Vagina (tissue), 2 donors: ENCODE data around the gene RPL37. TPM values are rescaled to one million over a fixed set of nuclear protein-coding genes. Genes with fewer than 3 reads are reported as not detected.
"Not testable (repeated sequence)": the region's sequence is repeated elsewhere in the genome, so short reads cannot be mapped to it uniquely, and the experiment has no call there.

ENCODE experiments used
- DNase-seq, 2 donors: peaks; one replicate each; pipeline ENCODE4 v3.0.0-alpha.2; 2017; ENCODE audit errors: extremely low spot score in 2 of 2
- H3K27ac ChIP-seq: fragments of 200-600 bp; sonication (generic); one replicate; pipeline ENCODE4 v1.5.1; 2019
- H3K27me3 ChIP-seq: fragments of 200-600 bp; sonication (generic); one replicate; pipeline ENCODE4 v1.5.1; 2019
- H3K36me3 ChIP-seq, 2 donors: fragments of 200-600 bp; sonication (generic); one replicate each; pipeline ENCODE4 v1.5.1; 2017 to 2019
- H3K4me1 ChIP-seq: fragments of 200-600 bp; sonication (generic); one replicate; pipeline ENCODE4 v1.5.1; 2019
- H3K4me3 ChIP-seq, 2 donors: fragments of 200-600 bp; sonication (generic); 1 replicate in 1 of 2; 2 replicates in 1 of 2; pipeline ENCODE4 v1.5.1; 2016 to 2019
- H3K9me3 ChIP-seq: fragments of 200-600 bp; sonication (generic); one replicate; pipeline ENCODE4 v1.5.1; 2019
- POLR2A ChIP-seq, 2 donors: fragments of 450-650 bp; IDR thresholded peaks; one replicate each; pipeline ENCODE4 v1.6.1; 2017; ENCODE audit warnings: antibody characterized with exemption in 2 of 2, mild to moderate bottlenecking in 2 of 2, moderate library complexity in 2 of 2
- POLR2AphosphoS5 ChIP-seq, 2 donors: sonication (generic); formaldehyde crosslinking; IDR thresholded peaks; one replicate each; pipeline ENCODE4 v1.9.0; 2017; ENCODE audit warnings: antibody characterized with exemption in 2 of 2, mild to moderate bottlenecking in 2 of 2, low read depth in 1 of 2; ENCODE audit not compliant: insufficient read depth in 1 of 2
- intact Hi-C: fragments of 100-400 bp; cut with DNase I; formaldehyde crosslinking; loops from one replicate; pipeline ENCODE4 v1.15.1; 2023
- total RNA-seq: library from RNA; depleted of rRNA; stranded (reverse); fragments of >200 nt; gene quantifications from one replicate; pipeline ENCODE4 v1.2.3, GENCODE V29; 2016
- TF ChIP-seq, protein P1 (sequence below), 3 experiments: fragments of 450-650 bp in 2 of 3; fragments of 200-600 bp in 1 of 3; sonication (generic) in 1 of 3; IDR thresholded peaks; one replicate each; pipeline ENCODE4 v1.5.1; 2017 to 2019; ENCODE audit warnings: antibody characterized with exemption in 3 of 3, mild to moderate bottlenecking in 2 of 3, moderate library complexity in 2 of 3

RPL37 gene
- total RNA-seq, 1 donor from 2014 or later = 489 TPM

GRCh38 chr5:40875958-40876357 lies 40.9 kb upstream of the RPL37 start:
- Histone ChIP-seq H3K4me1 (no peaks in the 10 kb centered on the region), H3K27me3 (no peaks in the 10 kb centered on the region), H3K4me3 (no peak overlapping the region), H3K36me3 (no peaks in the 10 kb centered on the region), H3K9me3 (no peaks in the 10 kb centered on the region), H3K27ac (no peak overlapping the region)
- TF ChIP-seq POLR2A (IDR thresholded peaks at IDR 0.05) (no peak), POLR2AphosphoS5 (IDR thresholded peaks at IDR 0.05; ENCODE audit: insufficient read depth in 1 of 2, low read depth in 1 of 2) (no peak)
- TF ChIP-seq, protein P1, sequence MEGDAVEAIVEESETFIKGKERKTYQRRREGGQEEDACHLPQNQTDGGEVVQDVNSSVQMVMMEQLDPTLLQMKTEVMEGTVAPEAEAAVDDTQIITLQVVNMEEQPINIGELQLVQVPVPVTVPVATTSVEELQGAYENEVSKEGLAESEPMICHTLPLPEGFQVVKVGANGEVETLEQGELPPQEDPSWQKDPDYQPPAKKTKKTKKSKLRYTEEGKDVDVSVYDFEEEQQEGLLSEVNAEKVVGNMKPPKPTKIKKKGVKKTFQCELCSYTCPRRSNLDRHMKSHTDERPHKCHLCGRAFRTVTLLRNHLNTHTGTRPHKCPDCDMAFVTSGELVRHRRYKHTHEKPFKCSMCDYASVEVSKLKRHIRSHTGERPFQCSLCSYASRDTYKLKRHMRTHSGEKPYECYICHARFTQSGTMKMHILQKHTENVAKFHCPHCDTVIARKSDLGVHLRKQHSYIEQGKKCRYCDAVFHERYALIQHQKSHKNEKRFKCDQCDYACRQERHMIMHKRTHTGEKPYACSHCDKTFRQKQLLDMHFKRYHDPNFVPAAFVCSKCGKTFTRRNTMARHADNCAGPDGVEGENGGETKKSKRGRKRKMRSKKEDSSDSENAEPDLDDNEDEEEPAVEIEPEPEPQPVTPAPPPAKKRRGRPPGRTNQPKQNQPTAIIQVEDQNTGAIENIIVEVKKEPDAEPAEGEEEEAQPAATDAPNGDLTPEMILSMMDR (IDR thresholded peaks at IDR 0.05) = no peak
- intact Hi-C loops = loop anchor here (10.0 kb wide), 1 partner anchor 1291 kb away; no protein-coding TSS in a partner anchor
- no peak for DNase-seq

DNA sequence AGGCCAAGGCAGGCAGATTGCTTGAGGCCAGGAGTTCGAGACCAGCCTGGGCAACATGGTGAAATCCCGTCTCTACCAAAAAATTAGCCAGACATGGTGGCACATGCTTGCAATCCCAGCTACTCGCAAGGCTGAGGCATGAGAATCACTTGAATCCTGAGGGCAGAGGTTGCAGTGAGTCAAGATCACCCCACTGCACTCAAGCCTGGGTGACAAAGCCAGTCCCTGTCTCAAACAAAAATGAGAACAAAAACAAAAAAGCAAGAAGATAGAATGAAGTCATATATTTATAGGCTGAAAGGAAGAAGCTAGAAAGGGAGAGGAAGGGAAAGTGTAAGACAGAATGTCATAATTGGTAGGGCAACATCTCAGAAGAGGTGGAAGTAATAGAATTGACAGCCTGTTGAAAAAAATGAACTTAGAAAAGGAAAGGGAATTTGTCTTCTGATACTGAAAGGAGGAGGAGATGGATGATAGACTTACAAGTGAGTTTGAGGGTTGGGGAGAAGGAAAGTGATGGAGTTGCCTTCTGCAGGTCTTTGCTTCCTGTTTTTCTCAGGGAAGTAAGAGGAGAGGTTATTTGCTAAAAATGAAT lies 38.4 kb upstream of the RPL37 start:
- intact Hi-C loops = loop anchor here (10.0 kb wide), 1 partner anchor 1289 kb away; no protein-coding TSS in a partner anchor
- peak in 1 of 2 donors; percentile 34 for DNase-seq
- no peaks in the 10 kb centered on the region for H3K9me3 ChIP-seq
- no peaks in the 10 kb centered on the region for H3K27me3 ChIP-seq
- no peaks in the 10 kb centered on the region for H3K36me3 ChIP-seq
- TF ChIP-seq POLR2AphosphoS5 (IDR thresholded peaks at IDR 0.05; ENCODE audit: insufficient read depth in 1 of 2, low read depth in 1 of 2) (no peak), POLR2A (IDR thresholded peaks at IDR 0.05) (no peak)
- H3K27ac ChIP-seq = no peak overlapping the region
- H3K4me1 ChIP-seq = no peaks in the 10 kb centered on the region
- no peak overlapping the region for H3K4me3 ChIP-seq

- intact Hi-C loops = loop anchor here (10.0 kb wide), 1 partner anchor 1287 kb away; no protein-coding TSS in a partner anchor
- not testable (repeated sequence) for H3K36me3 ChIP-seq, H3K27me3 ChIP-seq, H3K27ac ChIP-seq, H3K4me3 ChIP-seq, H3K4me1 ChIP-seq, H3K9me3 ChIP-seq
- DNase-seq = peak in 1 of 2 donors; percentile 22
Measured at GRCh38 chr5:40872253-40872652, 37.2 kb upstream of the RPL37 start.

- Histone ChIP-seq H3K9me3 (no peaks in the 10 kb centered on the region), H3K4me1 (no peaks in the 10 kb centered on the region), H3K27me3 (no peaks in the 10 kb centered on the region), H3K4me3 (no peak overlapping the region), H3K36me3 (no peaks in the 10 kb centered on the region), H3K27ac (no peak overlapping the region)
- intact Hi-C loops = loop anchor here (10.0 kb wide), 1 partner anchor 1286 kb away; no protein-coding TSS in a partner anchor
- TF ChIP-seq, protein P1 (IDR thresholded peaks at IDR 0.05) = no peak
- TF ChIP-seq POLR2A (IDR thresholded peaks at IDR 0.05) (no peak), POLR2AphosphoS5 (IDR thresholded peaks at IDR 0.05; ENCODE audit: insufficient read depth in 1 of 2, low read depth in 1 of 2) (no peak)
- peak in 1 of 2 donors; percentile 4 for DNase-seq
Measured at GRCh38 chr5:40871177-40871576, 36.2 kb upstream of the RPL37 start.

DNA sequence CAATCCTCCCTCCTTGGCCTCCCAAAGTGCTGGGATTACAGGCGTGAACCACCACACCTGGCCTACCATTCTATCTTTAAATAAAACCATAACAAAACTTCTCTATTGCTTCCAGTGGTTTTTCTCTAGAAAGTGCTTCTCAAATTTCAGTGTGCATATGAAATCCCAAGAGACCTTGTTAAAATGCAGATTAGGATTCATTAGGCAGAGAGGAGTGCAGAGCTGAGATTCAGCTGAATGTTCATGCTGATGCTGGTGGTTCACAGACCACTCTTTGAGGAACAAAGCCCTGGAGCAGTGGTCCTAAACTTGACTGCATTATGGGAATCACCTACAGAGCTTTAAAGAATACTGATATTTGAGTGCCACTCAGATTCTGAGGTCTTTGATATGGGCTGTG lies 34.4 kb upstream of the RPL37 start:
- no peak for DNase-seq
- no peaks in the 10 kb centered on the region for H3K9me3 ChIP-seq
- intact Hi-C loops = no loop called here
- H3K27ac ChIP-seq = no peak overlapping the region
- no peaks in the 10 kb centered on the region for H3K4me1 ChIP-seq
- no peaks in the 10 kb centered on the region for H3K36me3 ChIP-seq
- TF ChIP-seq POLR2A (IDR thresholded peaks at IDR 0.05) (no peak), POLR2AphosphoS5 (IDR thresholded peaks at IDR 0.05; ENCODE audit: insufficient read depth in 1 of 2, low read depth in 1 of 2) (no peak)
- TF ChIP-seq, protein P1 (IDR thresholded peaks at IDR 0.05) = no peak
- no peak overlapping the region for H3K4me3 ChIP-seq
- H3K27me3 ChIP-seq = no peaks in the 10 kb centered on the region

- TF ChIP-seq, protein P1 (IDR thresholded peaks at IDR 0.05) = no peak
- TF ChIP-seq POLR2AphosphoS5 (IDR thresholded peaks at IDR 0.05; ENCODE audit: insufficient read depth in 1 of 2, low read depth in 1 of 2) = no peak
- no peak for TF ChIP-seq POLR2A (IDR thresholded peaks at IDR 0.05)
- no peaks in the 10 kb centered on the region for H3K27me3 ChIP-seq
- no peaks in the 10 kb centered on the region for H3K36me3 ChIP-seq
- DNase-seq = peak in 1 of 2 donors; percentile 67
- H3K4me3 ChIP-seq = no peak overlapping the region
- no peaks in the 10 kb centered on the region for H3K9me3 ChIP-seq
- no peak overlapping the region for H3K27ac ChIP-seq
- no peaks in the 10 kb centered on the region for H3K4me1 ChIP-seq
- intact Hi-C loops = no loop called here
Measured at GRCh38 chr5:40866844-40867243, 31.8 kb upstream of the RPL37 start.

GRCh38 chr5:40865004-40865403 lies 30.0 kb upstream of the RPL37 start:
- intact Hi-C loops, H3K9me3 ChIP-seq, H3K4me3 ChIP-seq, H3K27ac ChIP-seq, H3K36me3 ChIP-seq, H3K4me1 ChIP-seq, H3K27me3 ChIP-seq: not testable (repeated sequence)
- peak in 1 of 2 donors; percentile 4 for DNase-seq
